D721Med (cell line): ENCODE measurements around the gene SLX4IP.

Source experiments
- DNase-seq: peaks from one replicate; pipeline ENCODE4 v3.0.0; 2011; ENCODE audit warnings: low spot score; ENCODE audit not compliant: insufficient read length
- FAIRE-seq: peaks from 2 replicates; lab custom pipeline; 2011; peaks lifted over from hg19 to GRCh38; lab: Jason Lieb, UNC
- CTCF ChIP-seq: IDR thresholded peaks from 2 replicates; pipeline ENCODE4 v1.5.1; 2012; ENCODE audit warnings: mild to moderate bottlenecking, control low read depth; ENCODE audit not compliant: insufficient read depth; ENCODE audit errors: missing control alignments

SLX4IP gene

GRCh38 chr20:10669843-10670446, 234.8 kb downstream of the SLX4IP start:
- DNase-seq (no peak), FAIRE-seq (no peak)
- no peak for TF ChIP-seq CTCF

GRCh38 chr20:10670501-10671220, 235.6 kb downstream of the SLX4IP start:
- no peak for TF ChIP-seq CTCF
- FAIRE-seq (no peak), DNase-seq (no peak)

GRCh38 chr20:10671221-10671918, 236.3 kb downstream of the SLX4IP start:
- no peak for FAIRE-seq
- no peak for TF ChIP-seq CTCF
- DNase-seq = no peak

- TF ChIP-seq CTCF = no peak
- FAIRE-seq = no peak
- no peak for DNase-seq
Observed at GRCh38 chr20:10671919-10672623, 237.0 kb downstream of the SLX4IP start.

GRCh38 chr20:10672624-10673127, 237.6 kb downstream of the SLX4IP start:
- FAIRE-seq = no peak
- DNase-seq = no peak
- TF ChIP-seq CTCF = no peak

GRCh38 chr20:10673176-10673841, 238.2 kb downstream of the SLX4IP start:
- DNase-seq = no peak
- FAIRE-seq = no peak
- no peak for TF ChIP-seq CTCF
